Measurements from ENCODE around the gene ICA1L.

The ICA1L gene

DNA sequence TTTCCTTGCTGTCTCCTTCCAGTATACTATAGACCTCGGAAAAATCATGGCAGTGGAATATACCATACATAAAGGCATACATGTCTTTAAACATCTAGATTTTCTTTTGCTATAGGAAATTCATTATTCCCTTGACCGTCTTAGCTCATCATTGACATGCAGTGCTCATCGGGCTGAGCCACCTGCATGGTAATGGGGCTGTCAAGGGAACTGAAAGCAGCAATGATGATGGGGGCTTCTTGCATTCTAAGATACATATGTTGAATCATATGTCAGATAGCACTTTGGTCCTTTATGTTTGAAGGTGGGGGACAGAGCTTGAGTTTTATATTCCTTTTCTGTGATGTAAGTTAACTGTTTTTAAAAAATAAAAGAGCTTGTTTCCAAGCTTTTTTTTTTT lies 106.6 kb downstream of the ICA1L start:
- TF ChIP-seq, protein P1, sequence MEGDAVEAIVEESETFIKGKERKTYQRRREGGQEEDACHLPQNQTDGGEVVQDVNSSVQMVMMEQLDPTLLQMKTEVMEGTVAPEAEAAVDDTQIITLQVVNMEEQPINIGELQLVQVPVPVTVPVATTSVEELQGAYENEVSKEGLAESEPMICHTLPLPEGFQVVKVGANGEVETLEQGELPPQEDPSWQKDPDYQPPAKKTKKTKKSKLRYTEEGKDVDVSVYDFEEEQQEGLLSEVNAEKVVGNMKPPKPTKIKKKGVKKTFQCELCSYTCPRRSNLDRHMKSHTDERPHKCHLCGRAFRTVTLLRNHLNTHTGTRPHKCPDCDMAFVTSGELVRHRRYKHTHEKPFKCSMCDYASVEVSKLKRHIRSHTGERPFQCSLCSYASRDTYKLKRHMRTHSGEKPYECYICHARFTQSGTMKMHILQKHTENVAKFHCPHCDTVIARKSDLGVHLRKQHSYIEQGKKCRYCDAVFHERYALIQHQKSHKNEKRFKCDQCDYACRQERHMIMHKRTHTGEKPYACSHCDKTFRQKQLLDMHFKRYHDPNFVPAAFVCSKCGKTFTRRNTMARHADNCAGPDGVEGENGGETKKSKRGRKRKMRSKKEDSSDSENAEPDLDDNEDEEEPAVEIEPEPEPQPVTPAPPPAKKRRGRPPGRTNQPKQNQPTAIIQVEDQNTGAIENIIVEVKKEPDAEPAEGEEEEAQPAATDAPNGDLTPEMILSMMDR (IDR thresholded peaks at IDR 0.05; ENCODE audit: insufficient read depth, low read depth, low read length, missing control alignments): no peak
- no peak overlapping the region for H3K4me3 ChIP-seq (ENCODE audit: low read depth, low read length)
- DNase-seq (ENCODE audit: low read depth): no peak

DNA sequence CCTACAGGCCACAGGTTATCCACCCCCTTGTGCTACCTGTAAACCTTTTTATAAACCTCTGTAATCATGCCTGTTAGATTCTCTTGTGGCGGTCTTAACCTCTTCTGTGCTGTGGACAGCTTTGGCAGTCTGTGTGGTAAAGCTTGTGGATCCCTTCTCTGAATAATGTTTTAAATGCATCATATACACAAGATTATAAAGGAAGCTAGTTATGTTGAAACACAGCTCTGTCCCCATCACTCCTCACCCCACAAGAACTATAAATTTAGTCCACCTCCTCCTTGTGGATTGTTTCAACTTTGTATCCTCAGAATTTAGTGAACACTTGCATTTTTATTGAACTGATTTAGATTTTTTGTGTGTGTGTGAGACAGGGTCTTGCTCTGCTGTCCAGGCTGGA lies 107.7 kb downstream of the ICA1L start:
- no peak for DNase-seq (ENCODE audit: low read depth)
- TF ChIP-seq, protein P1 (IDR thresholded peaks at IDR 0.05; ENCODE audit: insufficient read depth, low read depth, low read length, missing control alignments): no peak
- H3K4me3 ChIP-seq (ENCODE audit: low read depth, low read length): no peak overlapping the region

DNA sequence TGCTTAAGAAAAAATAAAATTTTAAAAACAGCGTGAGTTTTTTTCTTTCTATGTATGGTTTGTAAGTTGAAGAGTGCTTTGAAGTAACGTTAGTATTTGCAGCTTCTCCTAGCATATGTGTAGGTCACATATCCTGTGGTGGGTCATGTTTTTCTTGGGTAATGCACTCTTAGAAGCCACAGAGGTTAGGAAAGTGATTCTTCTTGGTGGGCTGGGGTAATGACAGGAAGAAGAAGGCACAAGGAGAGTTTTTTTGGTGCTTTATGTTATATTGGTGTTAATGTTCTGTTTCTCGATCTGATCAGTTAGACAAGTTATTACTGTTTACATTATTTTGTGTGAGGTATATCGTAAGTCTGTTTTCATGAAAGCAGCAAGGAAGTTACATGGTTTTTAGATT lies 109.0 kb downstream of the ICA1L start:
- H3K4me3 ChIP-seq (ENCODE audit: low read depth, low read length): no peak overlapping the region
- no peak for DNase-seq (ENCODE audit: low read depth)
- TF ChIP-seq, protein P1 (IDR thresholded peaks at IDR 0.05; ENCODE audit: insufficient read depth, low read depth, low read length, missing control alignments): no peak

DNA sequence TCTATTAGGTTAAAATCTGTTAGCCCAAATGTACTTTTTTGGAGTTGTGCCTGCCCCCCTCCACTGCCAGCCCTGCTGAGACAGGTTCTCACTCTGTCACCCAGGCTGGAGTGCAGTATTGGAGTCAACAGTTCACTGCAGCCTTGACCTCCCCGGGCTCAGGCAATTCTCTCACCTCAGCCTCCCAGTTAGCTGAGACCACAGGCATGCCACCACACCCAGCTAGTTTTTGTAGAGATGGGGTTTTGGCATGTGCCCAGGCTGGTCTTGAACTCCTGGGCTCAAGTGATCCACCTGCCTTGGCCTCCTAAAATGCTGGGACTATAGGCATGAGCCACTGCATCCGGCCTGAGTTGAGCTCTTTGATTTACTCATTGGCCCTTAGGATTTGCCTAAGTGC lies 110.7 kb downstream of the ICA1L start:
- DNase-seq (ENCODE audit: low read depth): no peak
- TF ChIP-seq, protein P1 (IDR thresholded peaks at IDR 0.05; ENCODE audit: insufficient read depth, low read depth, low read length, missing control alignments): no peak

DNA sequence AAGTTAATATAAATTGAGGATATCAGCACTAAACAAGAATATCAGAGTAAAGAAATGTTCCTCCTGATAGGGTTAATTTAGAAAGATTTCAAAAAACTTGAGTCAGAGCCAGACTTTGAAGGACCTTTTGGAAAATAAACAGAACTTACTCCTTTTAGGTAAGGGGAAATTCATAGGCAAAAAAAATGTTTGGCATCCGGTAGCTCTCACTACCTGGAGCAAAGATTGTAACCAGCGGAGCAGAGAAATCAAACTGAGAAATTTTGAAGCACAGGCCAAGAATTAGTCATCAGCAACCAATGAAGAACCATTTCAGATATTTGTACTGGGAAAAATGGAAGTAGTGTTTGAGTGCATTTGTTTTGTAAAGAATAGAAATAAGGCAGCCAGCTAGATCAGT lies 113.0 kb downstream of the ICA1L start:
- H3K4me3 ChIP-seq (ENCODE audit: low read depth, low read length): no peak overlapping the region
- TF ChIP-seq, protein P1 (IDR thresholded peaks at IDR 0.05; ENCODE audit: insufficient read depth, low read depth, low read length, missing control alignments): no peak
- DNase-seq (ENCODE audit: low read depth): no peak

More for the DNA sequence above, 110.7 kb downstream of the ICA1L start:
- H3K4me3 ChIP-seq (ENCODE audit: low read depth, low read length): no peak overlapping the region

DNA sequence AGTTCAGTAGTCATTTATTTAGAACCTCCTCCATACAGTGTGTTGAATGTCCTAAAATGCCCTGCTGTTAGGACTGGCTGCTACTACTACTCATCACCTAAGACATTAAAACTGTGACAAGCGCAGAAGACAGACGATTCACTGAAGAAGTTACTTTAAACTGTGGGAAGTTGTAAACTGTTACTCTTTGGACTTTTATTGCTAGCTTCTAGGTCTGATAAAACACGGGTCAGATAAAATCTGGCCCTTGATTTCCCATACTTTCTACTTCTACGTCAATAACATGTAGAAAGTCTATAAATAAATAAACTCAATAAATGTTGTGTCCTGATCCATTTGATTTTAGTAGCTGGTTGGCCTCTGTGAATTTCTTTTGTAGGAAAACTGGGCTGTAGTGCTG lies 113.4 kb downstream of the ICA1L start:
- TF ChIP-seq, protein P1 (IDR thresholded peaks at IDR 0.05; ENCODE audit: insufficient read depth, low read depth, low read length, missing control alignments): no peak
- no peak overlapping the region for H3K4me3 ChIP-seq (ENCODE audit: low read depth, low read length)
- DNase-seq (ENCODE audit: low read depth): no peak

DNA sequence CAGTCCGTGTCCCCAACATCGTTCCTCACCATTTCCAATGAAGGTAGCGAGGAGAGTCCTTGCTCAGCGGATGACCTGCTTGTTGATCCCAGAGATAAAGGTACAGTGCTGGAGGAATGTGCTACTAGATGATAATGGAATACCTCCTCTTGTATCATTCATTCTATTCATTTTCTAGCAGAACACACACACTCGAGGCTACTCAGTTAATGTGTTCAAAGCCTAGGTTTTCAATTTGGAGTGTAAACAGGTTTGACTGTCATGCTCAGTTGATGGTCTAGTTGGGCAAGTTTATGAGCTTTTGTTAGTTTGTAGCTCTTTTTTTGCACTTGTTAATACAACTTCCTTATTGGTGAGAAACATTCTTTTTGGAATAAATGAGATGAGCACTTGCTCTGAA lies 114.2 kb downstream of the ICA1L start:
- H3K4me3 ChIP-seq (ENCODE audit: low read depth, low read length): no peak overlapping the region
- no peak for DNase-seq (ENCODE audit: low read depth)
- TF ChIP-seq, protein P1 (IDR thresholded peaks at IDR 0.05; ENCODE audit: insufficient read depth, low read depth, low read length, missing control alignments): no peak

Measured in GM12865 (cell line).